Measurements from ENCODE around the gene SLC27A3. TPM values are rescaled to one million over a fixed set of nuclear protein-coding genes. Genes with fewer than 3 reads are reported as not detected.

The SLC27A3 gene
- total and polyA plus RNA-seq, 2 donors (not counting 3 experiments of a cell fraction or from before 2014, with no cell fraction given): 26.6 to 34.3 TPM

DNA sequence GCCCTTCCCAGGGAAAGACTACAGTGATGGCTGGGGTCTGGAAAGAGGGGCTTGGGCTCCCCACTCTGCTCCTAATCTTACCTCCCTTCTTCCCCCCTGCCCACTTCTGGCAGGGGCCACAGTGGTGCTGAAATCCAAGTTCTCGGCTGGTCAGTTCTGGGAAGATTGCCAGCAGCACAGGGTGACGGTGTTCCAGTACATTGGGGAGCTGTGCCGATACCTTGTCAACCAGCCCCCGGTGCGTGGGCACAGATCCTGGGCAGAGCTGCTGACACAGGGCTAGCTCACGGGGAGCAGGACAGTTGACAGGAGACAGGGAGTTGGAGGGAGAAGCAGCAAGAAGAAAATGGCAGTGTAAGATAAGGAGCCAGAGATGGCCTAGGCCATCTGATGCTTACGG lies 2.4 kb downstream of the SLC27A3 start:
- no peak overlapping the region for H3K9ac ChIP-seq (replicated peaks; ENCODE audit: extremely low read depth, insufficient read depth, low read length)
- POLR2A ChIA-PET: no interaction called here
- no peak for TF ChIP-seq MYC (IDR thresholded peaks at IDR 0.05; ENCODE audit: low read depth, low read length)
- no peak for TF ChIP-seq POLR2AphosphoS5 (IDR thresholded peaks at IDR 0.05; ENCODE audit: insufficient read depth, low read depth, low read length)
- TF ChIP-seq, protein P1, sequence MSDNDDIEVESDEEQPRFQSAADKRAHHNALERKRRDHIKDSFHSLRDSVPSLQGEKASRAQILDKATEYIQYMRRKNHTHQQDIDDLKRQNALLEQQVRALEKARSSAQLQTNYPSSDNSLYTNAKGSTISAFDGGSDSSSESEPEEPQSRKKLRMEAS (IDR thresholded peaks at IDR 0.05; ENCODE audit: insufficient read depth, insufficient read length): no peak
- no peak for TF ChIP-seq GATA2 (IDR thresholded peaks at IDR 0.05; ENCODE audit: insufficient read depth, insufficient read length, low read depth, low read length)
- no peak for TF ChIP-seq FOS (IDR thresholded peaks at IDR 0.05; ENCODE audit: borderline replicate concordance, insufficient read depth, low read length)
- TF ChIP-seq, protein P2, sequence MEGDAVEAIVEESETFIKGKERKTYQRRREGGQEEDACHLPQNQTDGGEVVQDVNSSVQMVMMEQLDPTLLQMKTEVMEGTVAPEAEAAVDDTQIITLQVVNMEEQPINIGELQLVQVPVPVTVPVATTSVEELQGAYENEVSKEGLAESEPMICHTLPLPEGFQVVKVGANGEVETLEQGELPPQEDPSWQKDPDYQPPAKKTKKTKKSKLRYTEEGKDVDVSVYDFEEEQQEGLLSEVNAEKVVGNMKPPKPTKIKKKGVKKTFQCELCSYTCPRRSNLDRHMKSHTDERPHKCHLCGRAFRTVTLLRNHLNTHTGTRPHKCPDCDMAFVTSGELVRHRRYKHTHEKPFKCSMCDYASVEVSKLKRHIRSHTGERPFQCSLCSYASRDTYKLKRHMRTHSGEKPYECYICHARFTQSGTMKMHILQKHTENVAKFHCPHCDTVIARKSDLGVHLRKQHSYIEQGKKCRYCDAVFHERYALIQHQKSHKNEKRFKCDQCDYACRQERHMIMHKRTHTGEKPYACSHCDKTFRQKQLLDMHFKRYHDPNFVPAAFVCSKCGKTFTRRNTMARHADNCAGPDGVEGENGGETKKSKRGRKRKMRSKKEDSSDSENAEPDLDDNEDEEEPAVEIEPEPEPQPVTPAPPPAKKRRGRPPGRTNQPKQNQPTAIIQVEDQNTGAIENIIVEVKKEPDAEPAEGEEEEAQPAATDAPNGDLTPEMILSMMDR (IDR thresholded peaks at IDR 0.05; ENCODE audit: extremely low read depth in 1 of 2, insufficient read depth in 1 of 2, low read depth in 1 of 2, low read length in 2 of 2): no peak
- TF ChIP-seq EZH2 (IDR thresholded peaks at IDR 0.05; ENCODE audit: borderline replicate concordance, low read depth, low read length, severe bottlenecking): no peak
- TF ChIP-seq JUN (IDR thresholded peaks at IDR 0.05; ENCODE audit: borderline replicate concordance, insufficient read depth, insufficient read length, low read depth): no peak
- no peak for TF ChIP-seq POLR2A (IDR thresholded peaks at IDR 0.05; ENCODE audit: low read depth, low read length)
- no peak overlapping the region for H2AFZ ChIP-seq (ENCODE audit: low read depth, low read length)
- no peaks in the 10 kb centered on the region for H3K79me2 ChIP-seq (ENCODE audit: control insufficient read depth, insufficient read depth, low read length)
- H3K9me1 ChIP-seq (replicated peaks; ENCODE audit: control insufficient read depth, extremely low read depth, insufficient read depth, low read length): no peaks in the 10 kb centered on the region
- dilution Hi-C loops (cut with MboI; ENCODE audit: extremely low pct_ligation_motif_present, low sequenced_read_pairs): no loop called here
- no peak overlapping the region for H3K27ac ChIP-seq (ENCODE audit: insufficient read depth, low read depth, low read length)
- H3K36me3 ChIP-seq (ENCODE audit: control insufficient read depth in 2 of 2, extremely low read depth in 1 of 2, insufficient read depth in 2 of 2, low read length in 2 of 2): peaks cover 0 to 3% of the 10 kb centered on the region in 2 experiments
- FAIRE-seq: no peak
- H3K9me3 ChIP-seq (replicated peaks; ENCODE audit: control insufficient read depth, insufficient read depth, low read length): no peaks in the 10 kb centered on the region
- peaks cover 45% of the 10 kb centered on the region for H3K4me1 ChIP-seq (ENCODE audit: control insufficient read depth, extremely low read depth, insufficient read depth, low read length)
- CTCF ChIA-PET: no interaction called here
- no peak overlapping the region for H3K4me2 ChIP-seq (ENCODE audit: insufficient read depth, low read length)
- no peaks in the 10 kb centered on the region for H4K20me1 ChIP-seq (replicated peaks; ENCODE audit: control insufficient read depth, extremely low read depth, insufficient read depth, low read length)
- no peaks in the 10 kb centered on the region for H3K27me3 ChIP-seq (ENCODE audit: control insufficient read depth in 2 of 2, insufficient read depth in 2 of 2, low read length in 2 of 2)
- DNase-seq (ENCODE audit: low read depth, low spot score): no peak
- no peak overlapping the region for H3K4me3 ChIP-seq (replicated peaks in 1 of 3; ENCODE audit: insufficient read depth in 1 of 3, low read depth in 1 of 3, low read length in 3 of 3)
- intact Hi-C loops (cut with micrococcal nuclease): no loop called here
- BruUV-seq (replicated peaks): no TSS peak
